GM10266 (cell line): Measurements from ENCODE around the gene MRPS11.

Experiments
- DNase-seq: peaks from one replicate; pipeline ENCODE4 v3.0.0; 2012; ENCODE audit errors: extremely low spot score
- TF ChIP-seq, protein P1 (sequence below): IDR thresholded peaks from 2 replicates; pipeline ENCODE4 v1.5.1; 2012; ENCODE audit warnings: mild to moderate bottlenecking, low read depth; ENCODE audit not compliant: control insufficient read depth, insufficient read depth; ENCODE audit errors: missing control alignments

MRPS11 gene

GRCh38 chr15:88493844-88494243 is 26.3 kb downstream of the MRPS11 start:
- DNase-seq = no peak
- TF ChIP-seq, protein P1, sequence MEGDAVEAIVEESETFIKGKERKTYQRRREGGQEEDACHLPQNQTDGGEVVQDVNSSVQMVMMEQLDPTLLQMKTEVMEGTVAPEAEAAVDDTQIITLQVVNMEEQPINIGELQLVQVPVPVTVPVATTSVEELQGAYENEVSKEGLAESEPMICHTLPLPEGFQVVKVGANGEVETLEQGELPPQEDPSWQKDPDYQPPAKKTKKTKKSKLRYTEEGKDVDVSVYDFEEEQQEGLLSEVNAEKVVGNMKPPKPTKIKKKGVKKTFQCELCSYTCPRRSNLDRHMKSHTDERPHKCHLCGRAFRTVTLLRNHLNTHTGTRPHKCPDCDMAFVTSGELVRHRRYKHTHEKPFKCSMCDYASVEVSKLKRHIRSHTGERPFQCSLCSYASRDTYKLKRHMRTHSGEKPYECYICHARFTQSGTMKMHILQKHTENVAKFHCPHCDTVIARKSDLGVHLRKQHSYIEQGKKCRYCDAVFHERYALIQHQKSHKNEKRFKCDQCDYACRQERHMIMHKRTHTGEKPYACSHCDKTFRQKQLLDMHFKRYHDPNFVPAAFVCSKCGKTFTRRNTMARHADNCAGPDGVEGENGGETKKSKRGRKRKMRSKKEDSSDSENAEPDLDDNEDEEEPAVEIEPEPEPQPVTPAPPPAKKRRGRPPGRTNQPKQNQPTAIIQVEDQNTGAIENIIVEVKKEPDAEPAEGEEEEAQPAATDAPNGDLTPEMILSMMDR = no peak

DNA sequence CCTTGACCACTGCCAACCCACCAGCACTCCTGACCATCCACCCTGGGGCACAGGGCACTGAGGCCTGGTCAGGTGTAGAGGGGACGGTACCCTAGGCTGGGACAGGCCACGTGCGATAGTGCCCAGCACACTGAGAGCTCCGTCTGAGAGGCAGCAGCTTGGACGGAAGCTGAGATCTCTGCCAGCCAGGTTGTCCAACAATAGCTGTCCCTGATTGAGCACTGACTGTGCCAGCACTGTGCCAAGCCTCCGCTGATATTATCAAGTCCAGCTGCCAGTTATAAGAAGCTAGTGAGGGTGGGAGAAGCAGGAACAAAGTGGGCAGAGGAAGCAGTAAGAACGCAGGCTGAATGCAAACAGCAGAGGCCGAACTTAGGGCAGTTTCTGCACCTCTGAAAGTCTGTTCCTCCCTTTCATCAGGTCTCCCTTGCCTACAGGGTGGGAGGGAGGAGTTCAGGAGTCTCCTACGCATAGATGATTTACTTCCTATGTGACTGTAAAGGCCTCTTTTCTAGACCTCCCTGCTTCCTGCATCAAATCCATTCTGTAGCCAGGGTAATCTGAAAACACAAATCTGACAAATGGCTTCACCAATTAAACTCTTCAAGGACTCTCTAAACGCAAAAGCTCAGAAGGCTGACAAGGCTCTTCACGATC is 29.7 kb downstream of the MRPS11 start:
- TF ChIP-seq, protein P1 = no peak
- no peak for DNase-seq

DNA sequence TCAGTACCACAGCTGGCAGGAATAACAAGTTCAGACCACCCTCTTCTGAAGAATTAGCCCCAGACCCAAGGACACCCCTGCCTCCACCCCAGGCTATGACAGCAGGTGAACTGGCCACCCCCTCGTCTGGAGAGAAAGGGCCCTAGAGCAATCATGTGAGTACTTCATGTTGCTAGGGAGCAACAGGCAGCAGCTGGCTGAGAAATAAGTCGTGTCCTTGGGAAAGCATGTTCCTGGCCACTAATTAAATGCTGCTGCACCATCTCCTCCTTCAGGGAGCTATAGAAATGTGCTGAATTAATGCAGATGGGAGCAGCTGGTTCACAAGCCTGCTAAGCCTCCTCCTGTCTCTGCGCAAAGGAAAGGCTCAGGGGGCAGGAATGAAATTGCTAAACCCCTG is 31.5 kb downstream of the MRPS11 start:
- TF ChIP-seq, protein P1 = no peak
- no peak for DNase-seq

GRCh38 chr15:88504445-88504844 is 36.9 kb downstream of the MRPS11 start:
- DNase-seq = no peak
- TF ChIP-seq, protein P1 = no peak

GRCh38 chr15:88505721-88506120 is 38.2 kb downstream of the MRPS11 start:
- TF ChIP-seq, protein P1 = no peak
- no peak for DNase-seq

DNA sequence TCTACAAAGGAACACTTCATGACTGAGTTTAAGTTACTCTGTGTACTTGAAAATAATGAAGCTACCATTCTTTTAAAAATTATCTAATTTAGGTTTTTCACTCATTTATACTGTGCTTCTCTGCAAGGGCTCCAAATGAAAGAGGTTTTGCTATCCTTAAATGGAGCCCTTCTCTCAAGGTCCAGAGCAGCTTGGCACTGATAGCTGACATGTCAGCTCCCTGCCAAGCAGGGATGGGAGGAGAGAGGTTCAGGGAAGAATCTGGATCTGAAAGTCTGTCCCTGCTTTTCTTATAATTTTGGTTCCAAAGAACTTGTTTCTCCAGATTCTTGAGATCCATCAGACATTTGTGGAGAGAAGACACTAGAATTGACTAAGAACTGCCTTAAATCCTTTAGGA is 39.1 kb downstream of the MRPS11 start:
- no peak for DNase-seq
- TF ChIP-seq, protein P1 = no peak

DNA sequence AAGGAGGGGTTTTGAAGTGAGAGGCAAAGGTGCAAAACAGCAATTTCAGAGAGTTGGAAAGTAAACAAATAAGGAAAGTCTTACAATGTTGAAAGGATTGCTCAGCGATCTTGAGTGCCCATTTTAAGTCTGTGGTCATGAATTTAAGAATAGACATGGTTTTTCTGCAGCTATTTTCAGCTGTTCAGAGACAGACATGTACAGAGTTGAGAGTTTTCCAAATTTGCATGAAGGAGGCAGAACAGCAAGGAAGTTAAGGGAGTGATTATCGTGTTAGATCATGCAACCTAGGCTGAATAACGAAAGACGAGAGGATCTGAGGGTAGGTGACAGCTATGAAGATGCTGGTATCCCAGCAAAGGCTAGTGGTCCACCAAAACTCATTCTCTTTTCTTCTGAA is 41.8 kb downstream of the MRPS11 start:
- no peak for DNase-seq

More for the DNA sequence above, 41.8 kb downstream of the MRPS11 start:
- TF ChIP-seq, protein P1 = no peak
